T1000 (cell line): ENCODE measurements around the gene PDZRN3.

Source experiments
- DNase-seq: peaks from one replicate; lab custom pipeline; 2025; ENCODE audit warnings: mixed read lengths; lab: John Stamatoyannopoulos, UW

Gene PDZRN3

GRCh38 chr3:73384091-73384906 is 240.4 kb downstream of the PDZRN3 start:
- no peak for DNase-seq

DNA sequence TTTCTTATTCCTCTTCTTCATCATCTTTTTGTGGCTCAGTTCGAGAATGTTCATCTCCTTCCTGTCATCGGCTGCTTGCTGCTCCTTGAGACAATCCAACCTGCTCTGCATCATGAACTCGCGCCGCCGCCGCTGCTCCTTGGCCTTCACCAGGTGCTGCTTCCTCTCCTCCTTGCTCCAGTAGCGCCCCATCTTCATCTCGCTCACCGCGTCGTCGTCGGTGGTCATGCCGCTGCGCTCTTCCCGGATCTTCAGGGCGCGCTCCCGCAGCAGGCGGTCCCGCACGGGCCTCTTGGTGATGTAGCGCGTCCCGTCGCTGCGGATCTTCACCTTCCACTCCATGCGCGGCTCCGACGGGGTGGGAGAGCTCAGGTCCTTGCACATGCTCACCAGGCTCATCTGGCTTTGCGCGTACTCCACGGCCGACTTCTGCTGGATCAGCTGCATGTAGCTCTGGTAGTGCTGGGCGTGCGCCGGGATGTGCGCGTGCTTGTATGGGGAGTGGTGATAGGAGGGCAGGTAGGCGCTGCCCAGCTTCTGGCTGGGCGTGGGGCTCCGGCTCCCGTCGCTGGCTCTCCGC is 241.2 kb downstream of the PDZRN3 start:
- DNase-seq = no peak

GRCh38 chr3:73381551-73381950 is 243.2 kb downstream of the PDZRN3 start:
- no peak for DNase-seq

GRCh38 chr3:73380735-73381532 is 243.8 kb downstream of the PDZRN3 start:
- no peak for DNase-seq

GRCh38 chr3:73379465-73379864 is 245.3 kb downstream of the PDZRN3 start:
- no peak for DNase-seq

DNA sequence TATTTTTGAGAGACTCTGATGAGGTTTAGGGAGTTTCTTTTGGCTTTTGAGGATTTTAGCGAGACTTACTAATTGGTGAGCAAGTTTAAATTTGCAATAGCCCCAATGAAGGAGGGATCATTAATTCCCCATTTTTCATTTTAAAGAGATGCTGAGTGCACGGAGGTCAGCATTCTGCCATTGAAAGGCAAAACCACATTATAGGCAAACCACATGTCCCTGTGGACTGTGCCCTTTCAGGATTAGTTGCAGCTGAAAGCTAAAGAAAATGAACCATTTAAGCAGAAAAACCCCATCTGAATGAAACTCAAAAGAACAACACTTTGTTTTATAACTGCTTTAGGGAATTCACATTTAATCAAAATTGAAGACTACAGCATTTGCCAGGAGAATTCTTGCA is 246.5 kb downstream of the PDZRN3 start:
- DNase-seq = no peak

DNA sequence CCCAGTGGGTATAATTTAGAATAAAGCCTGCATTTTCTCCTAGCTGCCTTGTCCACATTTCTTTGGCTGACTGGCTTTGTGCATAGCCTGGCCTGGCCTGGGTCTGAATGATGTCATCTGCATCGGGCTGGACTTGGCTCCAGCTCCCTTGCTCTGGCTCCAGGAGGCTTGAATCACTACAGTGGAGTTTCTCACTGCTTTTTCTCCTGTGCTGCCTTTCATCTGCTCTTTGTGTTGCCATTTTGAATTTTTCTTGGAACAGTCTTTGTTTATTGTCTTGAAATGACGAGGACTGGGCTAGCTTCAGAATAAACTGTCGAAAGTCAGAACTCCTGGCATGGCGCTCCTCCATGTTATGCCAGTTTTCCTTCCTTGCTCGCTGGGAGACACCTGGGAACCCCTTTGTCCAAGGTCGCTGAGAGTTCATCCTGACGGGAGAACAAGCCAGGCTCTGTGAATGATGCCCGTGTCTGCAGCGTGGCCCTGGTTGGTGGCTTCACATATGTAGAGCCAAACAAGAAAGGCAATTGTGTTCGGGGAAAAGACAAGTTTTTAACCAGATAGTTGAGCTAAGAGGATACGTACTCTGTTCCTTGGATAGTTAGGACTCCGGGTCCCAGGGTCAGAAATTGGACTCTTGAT is 258.9 kb downstream of the PDZRN3 start:
- no peak for DNase-seq

DNA sequence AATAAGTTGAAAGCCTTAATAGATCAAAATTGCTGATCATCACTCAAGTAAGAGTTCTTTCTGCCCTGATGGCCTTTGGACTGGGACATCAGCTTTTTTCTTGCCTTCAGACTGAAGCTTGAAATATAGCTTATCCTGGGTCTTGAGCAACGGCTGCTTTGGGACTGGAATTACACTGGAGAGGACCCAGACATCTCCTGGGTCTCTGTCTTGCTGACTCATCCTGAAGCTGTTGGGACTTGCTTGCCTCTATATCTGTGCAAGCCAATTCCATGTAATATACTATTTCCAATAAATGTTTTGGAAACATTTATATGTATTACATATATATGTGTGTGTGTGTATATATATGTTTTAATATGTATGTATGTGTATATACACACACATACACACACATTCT is 260.2 kb downstream of the PDZRN3 start:
- DNase-seq = no peak

DNA sequence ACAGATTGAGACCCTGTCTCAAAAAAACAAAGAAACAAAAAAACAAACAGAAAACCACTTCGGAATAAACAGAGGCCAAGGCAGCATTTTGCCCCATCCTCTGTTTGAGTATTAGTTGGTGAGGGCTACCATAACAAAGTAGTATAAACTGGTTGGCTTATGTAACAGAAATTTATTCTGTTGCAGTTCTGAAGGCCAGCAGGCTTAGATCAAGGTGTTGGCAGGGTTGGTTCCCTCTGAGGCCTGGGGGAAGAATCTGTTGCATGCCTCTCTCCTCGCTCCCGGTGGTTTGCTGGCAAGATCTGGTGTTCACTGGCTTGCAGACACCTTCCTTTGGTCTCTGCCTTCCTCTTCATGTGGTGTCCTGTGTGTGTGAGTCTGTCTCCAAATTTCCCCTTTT is 261.6 kb downstream of the PDZRN3 start:
- DNase-seq = no peak

DNA sequence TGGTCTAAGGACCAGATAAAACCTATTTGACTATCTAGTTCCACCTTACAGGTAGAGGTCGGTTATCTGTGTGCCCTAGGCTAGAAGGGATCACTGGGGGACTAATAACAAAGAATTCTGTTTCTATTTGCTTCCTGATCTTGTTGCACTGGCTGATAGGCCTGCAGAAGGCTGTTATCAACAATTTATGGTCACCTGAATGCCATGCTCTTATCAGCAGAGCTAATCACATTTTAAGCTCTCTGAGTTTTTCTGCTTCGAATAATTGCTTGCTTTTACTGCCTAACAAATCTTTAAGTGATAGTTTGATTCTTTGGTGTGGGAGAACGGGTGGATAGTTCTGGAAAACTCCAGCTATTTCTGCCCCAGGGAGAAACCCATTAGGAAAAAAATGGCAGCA is 263.1 kb downstream of the PDZRN3 start:
- DNase-seq = no peak

DNA sequence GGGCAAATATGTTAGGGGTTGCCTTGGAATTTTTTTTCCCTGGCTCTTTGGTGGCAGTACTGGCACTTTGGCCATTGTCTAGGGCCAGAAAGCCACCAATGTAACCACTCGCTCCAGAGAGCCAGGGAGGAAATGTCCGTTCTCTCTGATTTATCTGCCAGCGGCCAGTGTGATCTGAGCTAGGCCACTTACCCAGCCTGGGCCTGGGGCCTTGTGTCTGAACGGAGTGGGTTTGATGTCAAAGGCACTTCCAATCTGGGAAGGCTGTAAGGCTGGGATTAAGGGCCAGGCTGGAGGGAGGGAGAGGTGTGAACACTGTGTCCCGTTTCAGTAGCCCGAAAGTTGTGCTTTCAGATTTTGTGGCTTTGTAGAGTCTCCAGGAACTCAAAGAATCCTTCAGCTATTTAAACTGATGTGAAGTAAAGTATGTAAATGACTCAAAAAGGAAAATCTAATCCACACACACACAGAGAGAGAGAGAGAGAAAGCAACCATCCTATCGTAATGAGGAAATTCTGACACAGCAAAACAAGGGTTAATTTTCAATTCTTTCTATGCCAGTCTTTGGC is 271.0 kb downstream of the PDZRN3 start:
- no peak for DNase-seq

- DNase-seq = no peak
Measured at GRCh38 chr3:73352841-73353645, 271.7 kb downstream of the PDZRN3 start.

DNA sequence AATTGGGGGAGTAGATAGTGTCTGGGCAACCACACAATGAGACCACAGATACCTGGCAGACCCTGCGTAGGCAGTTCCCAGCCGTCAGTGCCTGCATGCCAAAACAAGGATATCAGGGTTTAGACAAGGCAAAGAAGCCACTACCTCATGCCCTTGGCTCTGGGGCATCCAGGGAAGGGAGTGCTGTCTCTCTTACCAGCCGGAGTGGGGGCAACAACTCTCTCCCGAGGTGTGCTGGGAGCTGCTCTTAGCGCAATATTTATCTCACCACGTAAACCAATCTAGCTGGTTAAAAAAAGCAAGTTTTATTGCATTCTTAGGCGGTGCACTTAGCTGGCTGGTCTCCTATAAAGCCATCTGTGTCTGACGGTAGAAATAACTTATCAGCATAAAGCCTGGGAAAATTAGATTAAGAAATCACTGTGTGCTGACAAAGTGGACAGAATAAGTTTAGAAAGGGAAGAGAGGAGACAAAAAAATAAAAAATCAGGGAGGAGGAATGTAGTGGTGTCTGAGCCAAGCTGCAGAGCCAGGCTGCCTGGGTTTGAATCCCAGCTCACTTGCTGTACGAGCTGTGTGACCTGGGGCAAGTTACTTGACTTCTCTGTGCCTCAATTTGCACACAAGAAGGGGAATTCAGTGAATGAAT is 273.2 kb downstream of the PDZRN3 start:
- no peak for DNase-seq

DNA sequence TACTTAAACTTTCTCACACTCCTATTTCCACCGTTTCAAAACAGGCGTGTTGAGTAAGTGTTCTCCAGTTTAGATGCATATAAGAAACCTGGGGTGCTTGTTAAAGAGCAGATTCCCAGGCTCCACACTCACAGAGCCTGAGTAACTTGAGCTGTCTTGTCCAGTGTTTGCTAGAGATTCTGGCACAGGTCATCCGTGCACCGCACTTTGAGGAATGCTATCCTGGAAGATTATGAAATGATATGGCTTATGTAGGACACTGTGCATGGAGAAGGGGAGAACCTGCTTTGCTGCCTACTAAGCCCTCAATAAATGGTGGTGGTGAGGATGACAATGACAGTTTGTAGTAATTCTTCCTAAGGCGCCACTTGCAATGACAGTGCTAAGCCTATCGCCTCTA is 273.7 kb downstream of the PDZRN3 start:
- DNase-seq = no peak

GRCh38 chr3:73349657-73350056 is 275.1 kb downstream of the PDZRN3 start:
- no peak for DNase-seq

GRCh38 chr3:73342077-73342476 is 282.7 kb downstream of the PDZRN3 start:
- no peak for DNase-seq

DNA sequence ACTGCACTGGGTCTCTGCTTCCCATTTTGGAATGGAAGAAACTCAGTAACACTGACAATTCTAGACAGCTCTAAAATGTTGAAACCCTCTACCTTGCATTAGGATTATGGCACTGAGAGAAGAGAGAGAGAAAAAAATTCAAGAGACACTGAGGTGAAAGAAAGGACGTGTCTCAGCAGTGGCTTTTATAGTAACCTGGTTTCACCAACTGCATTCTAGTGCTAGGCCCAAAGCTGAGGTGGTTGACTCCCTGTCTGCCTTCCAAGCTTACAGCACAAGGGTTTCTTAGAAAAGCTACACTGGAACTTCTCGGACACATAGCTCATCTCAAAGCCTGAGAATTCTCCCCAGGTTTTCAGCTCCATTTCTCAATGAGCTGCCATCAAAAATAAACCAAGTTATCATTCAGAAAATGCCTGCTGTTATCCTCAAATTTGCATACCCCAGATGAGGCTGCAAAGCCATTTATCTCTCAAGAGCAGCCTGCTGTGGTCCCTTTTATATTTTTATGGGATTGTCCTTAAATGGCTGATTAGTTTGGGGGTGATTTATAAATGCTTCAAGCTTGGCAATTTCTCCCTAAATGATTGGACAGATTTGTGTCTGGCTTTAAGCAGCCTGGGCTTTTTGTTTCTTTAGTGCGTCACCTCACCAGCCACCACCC is 283.3 kb downstream of the PDZRN3 start:
- DNase-seq = no peak

DNA sequence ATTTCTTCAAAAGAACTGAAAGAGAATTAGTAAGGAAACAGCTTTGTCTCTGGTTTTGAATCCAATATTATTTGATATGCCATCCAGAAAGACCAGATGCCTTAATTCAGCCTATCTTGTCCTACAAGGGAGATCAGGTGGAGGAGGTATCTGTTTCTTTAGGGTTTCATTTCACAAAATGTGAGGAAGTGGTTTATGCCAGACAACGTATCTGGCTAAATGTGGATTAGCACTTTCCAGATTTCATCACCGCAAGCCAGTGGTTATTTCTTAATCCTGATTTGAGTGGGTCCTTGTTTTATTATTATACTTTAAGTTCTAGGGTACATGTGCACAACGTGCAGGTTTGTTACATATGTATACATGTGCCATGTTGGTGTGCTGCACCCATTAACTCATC is 292.2 kb downstream of the PDZRN3 start:
- no peak for DNase-seq
